GM18861 (cell line): ENCODE results near the gene MAML2.

Experiments
- ATAC-seq: cut with Tn5 transposase; IDR thresholded peaks from one replicate; pipeline ENCODE4 v1.9.1; 2021; ENCODE audit not compliant: unreplicated experiment

The MAML2 gene

DNA sequence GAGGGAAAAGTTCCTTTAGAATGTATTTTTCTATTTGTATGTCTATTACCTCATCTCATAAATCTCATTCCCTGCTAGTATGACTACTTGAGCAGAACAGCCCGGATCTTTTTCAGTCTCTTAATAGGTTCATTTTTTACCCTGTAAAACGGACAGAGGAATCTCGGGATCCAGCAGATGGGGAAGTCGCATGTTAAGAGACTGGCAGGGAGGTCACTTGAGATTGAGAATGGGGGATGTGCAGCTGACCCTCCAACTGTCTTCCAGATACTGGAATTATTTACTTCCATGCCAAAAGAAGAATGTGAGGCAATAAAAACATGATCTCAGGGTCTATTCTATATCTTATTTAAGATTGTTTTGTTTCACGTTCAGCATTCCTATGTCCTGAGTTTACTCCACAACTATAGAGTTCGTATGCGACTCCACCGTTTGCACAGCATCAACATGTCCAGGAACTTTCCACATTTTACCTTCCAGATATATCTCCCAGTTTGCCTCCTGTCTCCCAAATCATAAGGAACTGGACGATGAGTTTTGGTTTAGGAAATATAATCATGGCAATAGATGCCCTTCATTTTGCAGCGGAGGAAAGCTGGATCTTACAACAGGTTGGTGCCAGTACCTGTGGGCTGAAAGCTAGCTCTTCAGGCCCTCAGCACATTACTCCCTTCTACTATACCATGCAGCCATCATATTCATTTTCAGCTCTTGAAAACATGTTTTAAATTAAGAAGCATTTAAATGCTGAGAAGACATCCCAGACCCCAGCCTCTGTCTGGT is 181.5 kb downstream of the MAML2 start:
- ATAC-seq = no peak

DNA sequence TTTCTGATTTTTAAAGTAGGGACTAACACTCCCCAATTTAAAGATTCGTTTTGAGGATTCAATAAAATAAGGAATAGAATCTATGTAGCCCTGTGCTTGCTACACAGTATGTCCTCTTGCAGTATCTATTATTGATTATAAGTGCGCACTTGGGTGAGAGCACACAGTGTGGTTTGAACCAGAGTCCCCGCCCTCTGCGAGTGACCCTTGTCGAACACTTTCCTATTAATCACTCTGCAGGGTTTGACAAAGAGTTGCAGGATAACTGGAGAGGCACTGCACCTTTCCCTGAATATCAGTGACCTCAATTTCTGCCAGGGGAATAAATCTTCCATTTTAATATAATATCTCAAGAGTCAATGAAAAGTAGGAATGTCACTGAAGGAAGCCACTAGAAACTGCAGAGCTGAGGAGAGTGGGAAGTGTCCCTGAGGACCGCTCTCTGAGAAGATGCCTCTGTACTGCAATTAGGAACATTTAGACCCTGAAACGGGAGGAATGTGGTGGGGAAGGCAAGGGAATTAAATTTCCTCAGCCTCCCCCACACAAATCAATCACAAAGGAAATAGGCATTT is 182.2 kb downstream of the MAML2 start:
- no peak for ATAC-seq

DNA sequence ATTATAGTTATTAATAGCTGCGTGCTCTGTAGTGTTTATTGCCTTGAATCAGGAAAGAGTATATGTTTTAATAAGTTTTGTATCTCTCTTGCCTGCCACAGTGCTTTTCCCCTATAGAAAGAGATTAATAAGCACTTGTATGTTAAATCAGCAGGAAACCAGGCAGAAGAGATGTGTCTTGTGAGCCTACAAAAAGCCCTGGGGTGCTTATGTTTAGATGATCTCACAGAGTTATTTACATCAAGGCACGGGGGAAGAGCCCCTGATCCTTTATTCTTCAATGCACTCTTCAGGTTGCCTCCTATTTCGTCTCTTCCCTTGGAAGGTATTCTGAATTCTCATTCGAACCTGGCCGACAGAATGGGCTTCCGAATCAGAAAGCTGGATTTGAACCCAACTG is 183.0 kb downstream of the MAML2 start:
- no peak for ATAC-seq

DNA sequence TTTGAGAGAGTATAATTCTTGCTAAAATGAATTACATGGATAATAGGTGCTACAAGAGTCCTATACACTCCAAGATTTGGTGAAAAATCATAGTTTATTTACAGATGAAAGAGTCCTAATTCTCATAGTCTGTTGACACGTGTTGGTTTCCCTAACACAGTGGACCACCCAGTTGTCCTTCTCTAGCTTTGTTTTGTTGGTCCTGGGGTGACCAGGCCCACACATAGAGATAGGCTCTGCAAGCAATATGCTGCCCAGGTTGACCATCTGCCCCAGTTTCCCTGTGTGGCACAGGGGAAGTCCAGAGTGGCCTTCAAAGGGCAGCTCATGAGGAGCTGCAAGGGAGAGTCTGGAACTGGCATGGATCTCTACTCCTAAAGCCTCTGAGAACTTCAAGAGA is 184.9 kb downstream of the MAML2 start:
- no peak for ATAC-seq

DNA sequence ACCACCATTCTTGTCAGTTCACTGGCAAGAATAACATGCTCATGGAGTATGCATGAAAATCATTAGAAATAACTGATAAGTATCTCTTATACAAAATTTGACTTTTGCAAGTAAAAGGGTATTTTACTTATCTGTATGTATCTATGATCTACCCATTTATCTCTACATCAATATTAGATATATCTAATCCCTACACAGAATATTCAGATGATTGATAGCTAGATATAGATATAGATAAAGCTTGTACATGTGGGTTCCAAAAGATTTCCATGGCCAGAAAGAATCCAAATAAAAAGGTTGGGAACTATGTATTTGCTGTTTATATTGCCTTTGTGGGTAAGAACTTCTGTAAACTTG is 185.5 kb downstream of the MAML2 start:
- no peak for ATAC-seq

DNA sequence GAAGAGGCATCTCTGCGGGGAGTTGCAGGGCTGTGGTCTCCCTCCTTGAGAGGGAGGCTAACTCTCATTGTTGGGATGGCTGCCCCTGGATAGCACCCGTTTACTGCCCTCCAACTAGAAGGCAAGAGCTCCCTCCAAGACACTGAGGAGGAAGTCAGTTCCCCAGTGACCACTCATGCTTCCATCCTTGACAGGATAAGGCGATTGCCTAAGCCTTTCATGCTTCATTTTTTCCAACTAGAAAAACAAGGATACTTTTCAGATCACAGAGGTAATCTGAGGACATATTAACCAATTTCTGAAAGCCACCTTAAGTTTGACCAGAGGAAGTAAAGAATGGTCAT is 186.6 kb downstream of the MAML2 start:
- ATAC-seq = no peak

- ATAC-seq = peak; percentile 41
Observed at GRCh38 chr11:96155627-96156378, 187.2 kb downstream of the MAML2 start.

- ATAC-seq = no peak
Observed at GRCh38 chr11:96154802-96155520, 188.0 kb downstream of the MAML2 start.

DNA sequence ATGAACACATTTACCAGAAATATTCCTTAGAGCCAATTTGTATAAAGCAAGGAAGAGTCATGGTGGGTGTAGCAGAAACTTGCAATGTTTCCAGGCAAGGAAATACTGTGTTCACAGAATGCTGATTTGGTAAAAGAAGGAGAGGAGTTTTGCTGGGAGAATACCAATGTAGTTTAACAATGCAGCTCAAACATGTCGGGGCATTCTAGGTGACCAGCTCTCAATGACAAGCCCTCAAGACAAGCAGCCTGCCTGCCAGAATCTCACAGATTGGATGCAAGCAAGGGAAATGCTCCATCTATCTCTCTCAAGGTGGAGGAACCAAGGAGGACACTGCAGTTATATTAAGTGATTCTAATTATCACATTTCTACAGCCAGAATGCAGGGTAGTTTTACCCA is 190.4 kb downstream of the MAML2 start:
- ATAC-seq = no peak

DNA sequence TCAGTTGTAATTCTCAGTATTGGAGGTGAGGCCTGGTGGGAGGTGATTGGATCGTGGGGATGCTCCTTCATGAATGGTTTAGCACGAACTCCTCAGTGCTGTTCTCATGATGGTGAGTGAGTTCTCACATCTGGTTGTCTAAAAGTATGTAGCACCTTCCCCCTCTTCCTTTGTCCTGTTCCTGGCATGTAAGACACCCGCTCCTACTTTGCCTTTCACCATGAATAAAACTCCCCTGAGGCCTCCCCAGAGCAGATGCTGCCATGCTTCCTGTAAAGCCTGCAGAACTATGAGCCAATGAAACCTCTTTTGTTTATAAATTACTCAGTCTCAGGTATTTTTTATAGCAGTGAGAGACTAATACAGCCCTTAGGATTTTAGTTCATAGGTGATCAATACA is 191.5 kb downstream of the MAML2 start:
- ATAC-seq = no peak

- ATAC-seq = no peak
Observed at GRCh38 chr11:96150609-96151008, 192.4 kb downstream of the MAML2 start.

- ATAC-seq = no peak
Observed at GRCh38 chr11:96149743-96150555, 193.0 kb downstream of the MAML2 start.

DNA sequence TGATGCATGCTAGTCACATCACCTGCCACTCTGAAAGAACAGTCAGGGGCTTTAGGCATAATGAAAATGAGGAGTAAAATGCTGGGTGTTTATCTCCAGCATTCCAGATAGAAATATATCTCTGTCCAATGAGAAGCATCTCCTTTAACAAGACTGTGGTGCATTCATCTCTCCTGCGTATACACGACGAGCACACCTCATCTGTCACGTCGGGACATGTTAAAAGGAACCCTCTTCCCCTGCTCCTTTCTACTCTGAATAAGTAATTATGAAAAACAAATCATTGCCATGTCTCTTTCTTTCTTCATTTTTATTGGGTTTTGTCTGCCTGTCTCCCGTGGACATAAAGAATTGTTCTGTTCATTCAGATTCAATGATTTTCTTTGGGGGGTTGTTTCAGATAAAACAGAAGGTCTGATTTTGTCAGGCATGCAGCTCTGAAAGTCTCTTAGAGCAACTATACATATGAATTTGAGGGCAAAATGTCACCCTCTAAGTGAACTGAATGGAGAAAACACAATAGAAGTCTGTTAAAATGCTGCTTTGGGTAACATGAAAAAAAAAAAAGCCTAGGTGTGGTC is 195.0 kb downstream of the MAML2 start:
- ATAC-seq = no peak

DNA sequence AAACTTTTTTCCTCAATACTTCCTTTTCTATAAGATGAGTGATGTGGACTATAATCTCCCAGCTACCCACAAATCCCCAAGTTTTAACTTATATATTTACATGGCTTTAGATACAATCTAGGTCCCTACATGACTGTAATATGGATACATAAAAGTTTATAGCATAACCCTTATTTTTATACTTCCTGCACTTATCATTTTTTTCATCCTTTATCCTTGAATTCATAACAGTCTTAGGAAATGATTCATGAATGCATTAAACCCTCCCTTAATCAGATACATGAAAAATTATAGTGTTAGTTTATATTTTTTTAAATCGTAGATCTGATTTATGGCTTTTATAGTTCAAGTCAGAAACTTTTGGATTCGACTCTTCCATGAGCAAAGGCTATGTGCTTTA is 195.8 kb downstream of the MAML2 start:
- ATAC-seq = no peak

DNA sequence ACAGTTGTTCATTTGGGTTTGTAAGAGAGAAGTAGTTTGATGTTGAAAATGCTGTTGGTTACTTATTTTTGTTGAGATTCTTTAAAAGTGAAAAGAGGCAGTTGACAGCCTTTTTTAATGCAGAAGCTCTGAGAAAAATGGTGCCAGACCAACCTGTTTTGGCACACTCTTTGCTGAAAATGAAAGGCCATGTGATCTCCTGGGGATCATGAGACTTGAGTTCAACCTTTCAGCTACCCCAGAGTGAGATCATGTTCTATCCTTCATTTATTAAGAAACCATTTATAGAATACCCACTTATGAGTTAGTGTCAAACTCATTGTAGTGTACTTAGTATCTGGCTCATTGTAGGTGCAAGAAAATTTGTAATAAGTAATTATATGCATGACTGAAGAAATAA is 196.2 kb downstream of the MAML2 start:
- ATAC-seq = no peak

GRCh38 chr11:96145163-96145585 is 197.8 kb downstream of the MAML2 start:
- no peak for ATAC-seq

DNA sequence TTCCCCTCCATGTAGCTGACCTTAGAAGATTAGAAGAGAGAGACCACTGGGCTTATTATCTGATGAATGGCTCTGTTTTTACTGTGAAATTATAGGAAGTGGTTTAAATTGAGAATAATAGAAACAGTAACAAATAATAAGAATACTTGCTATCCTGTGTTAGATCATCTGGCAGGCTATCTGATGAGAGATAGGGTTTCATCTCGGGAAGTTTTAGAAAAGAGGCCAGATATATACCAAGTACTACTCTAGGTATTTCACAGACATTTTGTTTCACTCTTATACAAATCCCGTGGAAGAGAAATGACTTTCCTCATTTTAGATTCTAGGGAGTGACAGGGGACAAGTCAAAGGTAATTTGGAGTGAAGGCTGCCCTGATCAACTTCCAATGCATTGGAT is 198.4 kb downstream of the MAML2 start:
- no peak for ATAC-seq

- no peak for ATAC-seq
Observed at GRCh38 chr11:96143041-96143521, 199.9 kb downstream of the MAML2 start.

DNA sequence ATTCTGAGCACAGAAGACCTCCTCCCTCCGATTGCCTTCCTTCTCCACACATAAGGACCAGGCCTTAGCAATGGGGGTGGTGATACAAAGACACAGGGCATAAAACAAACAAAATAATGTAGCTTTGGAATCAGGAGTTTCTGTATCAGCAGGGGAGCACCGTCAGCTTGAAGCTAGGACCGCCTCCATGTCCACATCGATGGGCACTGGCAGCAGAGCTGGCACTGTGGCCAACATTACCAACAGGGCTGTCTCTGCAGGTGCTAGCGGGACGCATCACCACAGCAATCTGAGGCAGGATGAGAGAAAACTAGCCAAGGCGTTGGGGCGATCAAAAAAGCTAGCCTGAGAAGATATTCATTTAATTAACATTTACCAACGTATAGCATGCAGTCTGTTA is 201.4 kb downstream of the MAML2 start:
- ATAC-seq = no peak

DNA sequence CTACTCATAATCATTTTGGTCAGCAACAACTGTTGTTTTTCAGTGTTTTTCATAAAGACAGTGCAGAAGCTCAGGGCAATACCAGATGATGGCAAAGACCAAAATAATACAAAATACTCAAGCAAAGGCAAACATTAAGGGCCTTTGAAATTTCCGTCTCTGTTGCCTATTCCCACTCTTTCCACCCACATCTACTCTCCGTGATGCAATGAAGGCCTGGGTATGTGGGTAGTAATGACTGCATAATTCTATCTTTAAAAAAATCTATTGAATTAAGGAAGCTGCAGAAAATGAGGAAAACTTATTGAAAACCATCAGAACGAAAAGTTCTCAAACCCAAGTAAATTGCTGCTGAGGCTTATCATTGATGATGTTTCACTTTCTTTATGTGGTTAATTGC is 203.3 kb downstream of the MAML2 start:
- ATAC-seq = no peak
